IMR-90 (cell line): ENCODE results near the gene C22orf42. TPM values are rescaled to one million over a fixed set of nuclear protein-coding genes. Genes with fewer than 3 reads are reported as not detected.

Experiments used
- ATAC-seq: fragments of 200-7000 bp; cut with Tn5 transposase; 2 replicates; pipeline ENCODE4 v1.9.1; 2020; ENCODE audit warnings: low read depth, mild to moderate bottlenecking, moderate library complexity
- Bru-seq: library from RNA; stranded (reverse); fragments of 400-500 nt; gene quantifications from one replicate; lab custom pipeline; 2021; lab: Mats Ljungman, UMichigan
- BruChase-seq, 2 experiments: library from RNA; stranded (reverse); fragments of 400-500 nt; gene quantifications; one replicate each; lab custom pipeline; 2021; lab: Mats Ljungman, UMichigan
- BruUV-seq: library from RNA; stranded (reverse); fragments of 400-500 nt; replicated peaks from 2 replicates; lab custom pipeline; 2021; lab: Mats Ljungman, UMichigan
- CTCF ChIA-PET: fragments of 300-600 bp; formaldehyde crosslinking; extraction: SDS; loops from one replicate; lab custom pipeline; 2021; ENCODE audit warnings: antibody characterized with exemption; lab: Yijun Ruan, JAX
- POLR2A ChIA-PET: fragments of 300-600 bp; sonication (Branson Sonifier 250); formaldehyde crosslinking; loops from one replicate; lab custom pipeline; 2022; ENCODE audit warnings: antibody characterized with exemption; ENCODE audit not compliant: unreplicated experiment; lab: Charles Lee
- DNase-seq: peaks from one replicate; pipeline ENCODE4 v3.0.0; 2013
- H2AFZ ChIP-seq: replicated peaks from 2 replicates; pipeline ENCODE3; 2013; ENCODE audit warnings: low read length, mild to moderate bottlenecking; ENCODE audit not compliant: poor library complexity
- H2AK5ac ChIP-seq: 2 replicates; pipeline ENCODE4 v1.6.1; 2013; ENCODE audit warnings: low read depth, low read length, inconsistent platforms
- H2AK9ac ChIP-seq: replicated peaks from 2 replicates; pipeline ENCODE3; 2013; ENCODE audit warnings: mild to moderate bottlenecking, low read depth, low read length, moderate library complexity; ENCODE audit not compliant: poor library complexity
- H2BK120ac ChIP-seq: 2 replicates; pipeline ENCODE4 v1.6.1; 2013; ENCODE audit warnings: low read depth, low read length, inconsistent platforms
- H2BK15ac ChIP-seq: 3 replicates; pipeline ENCODE4 v1.6.1; 2013; ENCODE audit warnings: low read depth, low read length, inconsistent platforms
- H2BK20ac ChIP-seq: 2 replicates; pipeline ENCODE4 v1.6.1; 2013; ENCODE audit warnings: low read depth, mild to moderate bottlenecking, inconsistent platforms, low read length, moderate library complexity
- H2BK5ac ChIP-seq: 2 replicates; pipeline ENCODE4 v1.6.1; 2013; ENCODE audit warnings: mild to moderate bottlenecking, low read depth, low read length, inconsistent platforms; ENCODE audit not compliant: poor library complexity, severe bottlenecking
- H3K14ac ChIP-seq: replicated peaks from 2 replicates; pipeline ENCODE4 v1.6.1; 2013; ENCODE audit warnings: low read depth, low read length, inconsistent platforms
- H3K18ac ChIP-seq: 2 replicates; pipeline ENCODE4 v1.6.1; 2013; ENCODE audit warnings: low read depth, low read length, control low read depth
- H3K23ac ChIP-seq: 2 replicates; pipeline ENCODE4 v1.6.1; 2013; ENCODE audit warnings: low read depth, low read length, inconsistent platforms
- H3K27ac ChIP-seq: 2 replicates; pipeline ENCODE4 v1.5.1; 2013; ENCODE audit warnings: mild to moderate bottlenecking, control low read depth, low read length; ENCODE audit not compliant: insufficient read depth
- H3K27me3 ChIP-seq: 2 replicates; pipeline ENCODE4 v1.6.1; 2013; ENCODE audit warnings: low read length; ENCODE audit not compliant: control insufficient read depth, insufficient read depth
- H3K36me3 ChIP-seq: 2 replicates; pipeline ENCODE4 v1.6.1; 2013; ENCODE audit warnings: low read length, mixed read lengths; ENCODE audit not compliant: control insufficient read depth, insufficient read depth
- H3K4ac ChIP-seq: 2 replicates; pipeline ENCODE4 v1.6.1; 2013; ENCODE audit warnings: low read depth, low read length, inconsistent platforms
- H3K4me1 ChIP-seq: 2 replicates; pipeline ENCODE4 v1.6.1; 2013; ENCODE audit warnings: low read length, mixed read lengths; ENCODE audit not compliant: control insufficient read depth, insufficient read depth
- H3K4me2 ChIP-seq: 2 replicates; pipeline ENCODE4 v1.6.1; 2013; ENCODE audit warnings: low read depth, mild to moderate bottlenecking, control low read depth, low read length, moderate library complexity
- H3K4me3 ChIP-seq: 2 replicates; pipeline ENCODE4 v1.5.1; 2013; ENCODE audit warnings: low read depth, mild to moderate bottlenecking, control low read depth, low read length, moderate library complexity; ENCODE audit not compliant: insufficient read depth
- H3K56ac ChIP-seq: 2 replicates; pipeline ENCODE4 v1.6.1; 2013; ENCODE audit warnings: low read length, inconsistent platforms; ENCODE audit not compliant: insufficient read depth; ENCODE audit errors: extremely low read depth
- H3K79me1 ChIP-seq, 2 experiments: 2 replicates each; pipeline ENCODE4 v1.6.1; 2013; ENCODE audit warnings: low read length in 2 of 2, inconsistent platforms in 1 of 2, low read depth in 1 of 2
- H3K9ac ChIP-seq: 2 replicates; pipeline ENCODE4 v1.6.1; 2013; ENCODE audit warnings: low read depth, low read length, control low read depth
- H3K9me1 ChIP-seq: 2 replicates; pipeline ENCODE4 v1.6.1; 2013; ENCODE audit warnings: low read length, inconsistent platforms; ENCODE audit not compliant: insufficient read depth
- H3K9me3 ChIP-seq: 2 replicates; pipeline ENCODE4 v1.6.1; 2013; ENCODE audit warnings: low read length; ENCODE audit not compliant: control insufficient read depth, insufficient read depth
- H4K20me1 ChIP-seq: 2 replicates; pipeline ENCODE4 v1.6.1; 2013; ENCODE audit warnings: low read length, inconsistent platforms; ENCODE audit not compliant: insufficient read depth
- H4K5ac ChIP-seq: 2 replicates; pipeline ENCODE4 v1.6.1; 2013; ENCODE audit warnings: mild to moderate bottlenecking, low read depth, low read length, control low read depth
- H4K8ac ChIP-seq, 2 experiments: 2 replicates each; pipeline ENCODE4 v1.6.1; 2013; ENCODE audit warnings: low read depth in 2 of 2, low read length in 2 of 2, control low read depth in 1 of 2, inconsistent platforms in 1 of 2
- H4K91ac ChIP-seq: 2 replicates; pipeline ENCODE4 v1.6.1; 2013; ENCODE audit warnings: low read depth, low read length, inconsistent platforms; ENCODE audit not compliant: insufficient read depth
- BHLHE40 ChIP-seq: fragments of 150-350 bp; IDR thresholded peaks from 2 replicates; pipeline ENCODE4 v1.6.1; 2016; ENCODE audit warnings: mild to moderate bottlenecking, low read depth, low read length
- CEBPB ChIP-seq: IDR thresholded peaks from 2 replicates; pipeline ENCODE4 v1.6.1; 2012; ENCODE audit warnings: low read depth, low read length, improper control_type of control experiment
- CHD1 ChIP-seq: IDR thresholded peaks from 2 replicates; pipeline ENCODE4 v1.6.1; 2012; ENCODE audit warnings: low read depth, low read length, improper control_type of control experiment
- FOS ChIP-seq: fragments of 150-350 bp; IDR thresholded peaks from 2 replicates; pipeline ENCODE4 v1.6.1; 2016; ENCODE audit warnings: low read depth, low read length
- MAFK ChIP-seq: IDR thresholded peaks from 2 replicates; pipeline ENCODE4 v1.6.1; 2012; ENCODE audit warnings: low read depth, low read length, improper control_type of control experiment
- MXI1 ChIP-seq: IDR thresholded peaks from 2 replicates; pipeline ENCODE4 v1.6.1; 2012; ENCODE audit warnings: low read depth, mild to moderate bottlenecking, low read length, moderate library complexity, borderline replicate concordance
- RCOR1 ChIP-seq: IDR thresholded peaks from 2 replicates; pipeline ENCODE4 v1.6.1; 2012; ENCODE audit warnings: mild to moderate bottlenecking, low read length, improper control_type of control experiment; ENCODE audit not compliant: insufficient replicate concordance
- RFX5 ChIP-seq: IDR thresholded peaks from 2 replicates; pipeline ENCODE4 v1.8.0; 2012; ENCODE audit warnings: low read depth, mild to moderate bottlenecking, low read length, moderate library complexity
- SMC3 ChIP-seq: fragments of 150-350 bp; IDR thresholded peaks from 2 replicates; pipeline ENCODE4 v1.6.1; 2016; ENCODE audit warnings: low read depth, mild to moderate bottlenecking, antibody characterized with exemption, low read length, moderate library complexity
- WGBS, 2 experiments: methylation state at CpG; one replicate each; pipeline versions ENCODE4 v1.1.5 to v1.1.7; 2013; ENCODE audit warnings: missing lambda C conversion rate in 2 of 2; ENCODE audit not compliant: insufficient read length in 1 of 2; ENCODE audit errors: extremely low coverage in 2 of 2; 5-methylcytosine and 5-hydroxymethylcytosine counted together
- dilution Hi-C: fragments of 300-500 bp; cut with HindIII; formaldehyde crosslinking; loops from one replicate; pipeline ENCODE4 v1.14.3; 2018; ENCODE audit warnings: low sequenced_read_pairs; ENCODE audit not compliant: unreplicated experiment
- in situ Hi-C: fragments of 300-500 bp; cut with MboI; formaldehyde crosslinking; loops from 3 replicates; pipeline ENCODE4 v1.14.3; 2019; ENCODE audit warnings: low sequenced_read_pairs, inconsistent platforms, mixed read lengths
- intact Hi-C: fragments of 100-400 bp; cut with micrococcal nuclease; formaldehyde crosslinking; loops from 2 replicates; pipeline ENCODE4 v1.10.0; 2022
- long read RNA-seq: library from polyadenylated mRNA; unstranded; transcript quantifications from one replicate; pipeline ENCODE4 v2.0.0, GENCODE V29; 2021; ENCODE audit not compliant: unreplicated experiment
- polyA plus RNA-seq, 3 experiments: library from polyadenylated mRNA; depleted of rRNA; stranded (reverse); fragments of >200 nt; gene quantifications; 2 replicates each; pipeline ENCODE4 v1.2.3, GENCODE V29; 2012; ENCODE audit warnings: low replicate concordance in 1 of 3
- total RNA-seq: library from RNA; depleted of rRNA; stranded (reverse); fragments of >200 nt; gene quantifications from 2 replicates; pipeline ENCODE4 v1.2.3, GENCODE V29; 2012; rRNA removed
- TF ChIP-seq, protein P1 (sequence below): fragments of 150-350 bp; IDR thresholded peaks from 2 replicates; pipeline ENCODE4 v1.6.1; 2017; ENCODE audit warnings: mild to moderate bottlenecking, antibody characterized with exemption, low read length, low read depth
- TF ChIP-seq, protein P2 (sequence below): fragments of 150-350 bp; IDR thresholded peaks from 2 replicates; pipeline ENCODE4 v1.6.1; 2016; ENCODE audit warnings: low read depth, mild to moderate bottlenecking, low read length, moderate library complexity, borderline replicate concordance
- TF ChIP-seq, protein P3 (sequence below): conservative IDR thresholded peaks from 2 replicates; pipeline ENCODE4 v1.5.1; 2012; ENCODE audit warnings: mild to moderate bottlenecking, low read depth, low read length, improper control_type of control experiment

The C22orf42 gene, protein sequence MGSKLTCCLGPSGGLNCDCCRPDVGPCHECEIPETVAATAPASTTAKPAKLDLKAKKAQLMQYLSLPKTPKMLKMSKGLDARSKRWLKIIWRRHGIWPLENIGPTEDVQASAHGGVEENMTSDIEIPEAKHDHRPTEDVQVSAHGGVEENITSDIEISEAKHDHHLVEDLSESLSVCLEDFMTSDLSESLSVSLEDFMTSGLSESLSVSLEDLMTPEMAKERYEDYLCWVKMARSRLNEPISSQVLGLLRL
- total RNA-seq (not detected in 2 replicates), polyA plus RNA-seq (2012; rRNA removed) (not detected in 2 replicates), Bru-seq, nascent RNA (not detected), BruChase-seq, experiment 1, labeled RNA remaining after a 6-hour chase (not detected), BruChase-seq, experiment 2, labeled RNA remaining after a 2-hour chase (not detected)
- polyA plus RNA-seq (2012; cell fraction: cytosol; rRNA removed) = not detected in 2 replicates
- polyA plus RNA-seq (2012; cell fraction: nucleus; rRNA removed; ENCODE audit: low replicate concordance) = not detected in 2 replicates
- long read RNA-seq = 0 reads

DNA sequence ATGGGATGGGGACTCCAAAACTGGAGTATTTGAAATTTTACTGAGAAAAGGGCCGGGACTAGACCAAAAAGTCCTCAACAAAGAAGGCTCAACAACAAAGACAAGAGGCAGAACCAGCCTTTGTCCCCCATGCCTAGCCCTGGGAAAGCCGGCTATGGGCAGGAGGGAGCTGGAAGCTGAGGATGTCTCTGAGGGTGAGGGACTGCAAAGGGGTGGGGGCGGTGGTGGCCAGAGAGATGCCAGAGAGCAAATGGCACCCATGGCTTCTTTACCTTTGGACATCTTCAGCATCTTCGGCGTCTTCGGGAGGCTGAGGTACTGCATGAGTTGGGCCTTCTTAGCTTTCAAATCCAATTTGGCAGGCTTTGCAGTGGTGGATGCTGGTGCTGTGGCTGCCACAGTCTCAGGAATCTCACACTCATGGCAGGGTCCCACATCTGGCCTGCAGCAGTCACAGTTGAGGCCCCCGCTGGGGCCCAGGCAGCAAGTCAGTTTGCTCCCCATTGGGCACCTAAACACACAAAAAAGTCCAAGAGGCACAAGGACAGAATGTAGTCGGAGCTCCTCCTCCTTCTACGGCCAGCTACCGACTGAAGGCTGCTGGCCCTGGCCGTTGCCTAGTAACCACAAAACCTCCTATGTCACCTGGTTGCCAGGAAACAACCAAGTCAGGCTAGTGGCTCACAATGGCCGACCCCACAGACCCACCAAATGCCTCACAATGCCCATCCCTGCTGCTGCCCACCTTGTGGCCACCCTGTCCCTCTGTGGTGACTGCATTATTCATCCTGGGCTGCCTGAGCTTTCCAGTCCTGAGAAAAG lies at the start of gene C22orf42:
Gene C22orf42, minus strand, starts transcription at position 592 of the 822 bp plus-strand sequence. Its CDS starts 88 bp downstream, at position 504.
- H3K27ac ChIP-seq = no peak within 1 kb of the TSS
- H3K79me1 ChIP-seq = no peaks in the 10 kb centered on the region
- no peak within 1 kb of the TSS for H4K5ac ChIP-seq
- H3K4ac ChIP-seq = no peak within 1 kb of the TSS
- H3K4me3 ChIP-seq = no peak within 1 kb of the TSS
- no peak within 1 kb of the TSS for H2AK5ac ChIP-seq
- H3K14ac ChIP-seq = no peak within 1 kb of the TSS
- H3K23ac ChIP-seq = no peak within 1 kb of the TSS
- DNase-seq (no peak), ATAC-seq (no peak)
- no peaks in the 10 kb centered on the region for H3K9me3 ChIP-seq
- 60% methylated on average over 2 of the region's 12 CpGs; no CpG with 5 or more reads in 1 of the 2 experiments for WGBS, 2 experiments
- H3K4me2 ChIP-seq = no peak within 1 kb of the TSS
- H3K56ac ChIP-seq = no peak within 1 kb of the TSS
- H3K18ac ChIP-seq = no peak within 1 kb of the TSS
- no peak within 1 kb of the TSS for H4K91ac ChIP-seq
- intact Hi-C loops (no loop called here), in situ Hi-C loops (no loop called here), dilution Hi-C loops (no loop called here)
- no peak within 1 kb of the TSS for H2BK20ac ChIP-seq
- no peak within 1 kb of the TSS for H4K8ac ChIP-seq
- no TSS peak for BruUV-seq
- H2BK5ac ChIP-seq = no peak within 1 kb of the TSS
- no peaks in the 10 kb centered on the region for H3K36me3 ChIP-seq
- H3K9ac ChIP-seq = no peak within 1 kb of the TSS
- CTCF ChIA-PET = no interaction called here
- H2AFZ ChIP-seq = no peak within 1 kb of the TSS
- peaks cover 3% of the 10 kb centered on the region for H3K27me3 ChIP-seq
- no peaks in the 10 kb centered on the region for H3K4me1 ChIP-seq
- no peak within 1 kb of the TSS for H2AK9ac ChIP-seq
- no peak within 1 kb of the TSS for H2BK15ac ChIP-seq
- H4K20me1 ChIP-seq = no peaks in the 10 kb centered on the region
- H3K9me1 ChIP-seq = no peaks in the 10 kb centered on the region
- H2BK120ac ChIP-seq = no peak within 1 kb of the TSS
- POLR2A ChIA-PET = no interaction called here
- TF ChIP-seq MXI1 = no peak
- TF ChIP-seq SMC3 = no peak
- no peak for TF ChIP-seq FOS
- TF ChIP-seq, protein P1, sequence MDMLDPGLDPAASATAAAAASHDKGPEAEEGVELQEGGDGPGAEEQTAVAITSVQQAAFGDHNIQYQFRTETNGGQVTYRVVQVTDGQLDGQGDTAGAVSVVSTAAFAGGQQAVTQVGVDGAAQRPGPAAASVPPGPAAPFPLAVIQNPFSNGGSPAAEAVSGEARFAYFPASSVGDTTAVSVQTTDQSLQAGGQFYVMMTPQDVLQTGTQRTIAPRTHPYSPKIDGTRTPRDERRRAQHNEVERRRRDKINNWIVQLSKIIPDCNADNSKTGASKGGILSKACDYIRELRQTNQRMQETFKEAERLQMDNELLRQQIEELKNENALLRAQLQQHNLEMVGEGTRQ = no peak
- TF ChIP-seq CHD1 = no peak
- TF ChIP-seq CEBPB = no peak
- no peak for TF ChIP-seq BHLHE40
- TF ChIP-seq RFX5 = no peak
- TF ChIP-seq RCOR1 = no peak
- TF ChIP-seq, protein P2, sequence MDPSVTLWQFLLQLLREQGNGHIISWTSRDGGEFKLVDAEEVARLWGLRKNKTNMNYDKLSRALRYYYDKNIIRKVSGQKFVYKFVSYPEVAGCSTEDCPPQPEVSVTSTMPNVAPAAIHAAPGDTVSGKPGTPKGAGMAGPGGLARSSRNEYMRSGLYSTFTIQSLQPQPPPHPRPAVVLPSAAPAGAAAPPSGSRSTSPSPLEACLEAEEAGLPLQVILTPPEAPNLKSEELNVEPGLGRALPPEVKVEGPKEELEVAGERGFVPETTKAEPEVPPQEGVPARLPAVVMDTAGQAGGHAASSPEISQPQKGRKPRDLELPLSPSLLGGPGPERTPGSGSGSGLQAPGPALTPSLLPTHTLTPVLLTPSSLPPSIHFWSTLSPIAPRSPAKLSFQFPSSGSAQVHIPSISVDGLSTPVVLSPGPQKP = no peak
- TF ChIP-seq MAFK = no peak
- TF ChIP-seq, protein P3, sequence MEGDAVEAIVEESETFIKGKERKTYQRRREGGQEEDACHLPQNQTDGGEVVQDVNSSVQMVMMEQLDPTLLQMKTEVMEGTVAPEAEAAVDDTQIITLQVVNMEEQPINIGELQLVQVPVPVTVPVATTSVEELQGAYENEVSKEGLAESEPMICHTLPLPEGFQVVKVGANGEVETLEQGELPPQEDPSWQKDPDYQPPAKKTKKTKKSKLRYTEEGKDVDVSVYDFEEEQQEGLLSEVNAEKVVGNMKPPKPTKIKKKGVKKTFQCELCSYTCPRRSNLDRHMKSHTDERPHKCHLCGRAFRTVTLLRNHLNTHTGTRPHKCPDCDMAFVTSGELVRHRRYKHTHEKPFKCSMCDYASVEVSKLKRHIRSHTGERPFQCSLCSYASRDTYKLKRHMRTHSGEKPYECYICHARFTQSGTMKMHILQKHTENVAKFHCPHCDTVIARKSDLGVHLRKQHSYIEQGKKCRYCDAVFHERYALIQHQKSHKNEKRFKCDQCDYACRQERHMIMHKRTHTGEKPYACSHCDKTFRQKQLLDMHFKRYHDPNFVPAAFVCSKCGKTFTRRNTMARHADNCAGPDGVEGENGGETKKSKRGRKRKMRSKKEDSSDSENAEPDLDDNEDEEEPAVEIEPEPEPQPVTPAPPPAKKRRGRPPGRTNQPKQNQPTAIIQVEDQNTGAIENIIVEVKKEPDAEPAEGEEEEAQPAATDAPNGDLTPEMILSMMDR = no peak
